GM12878 (cell line): Measurements from ENCODE around the gene TSC2. TPM values are rescaled to one million over a fixed set of nuclear protein-coding genes. Genes with fewer than 3 reads are reported as not detected.
A peak's percentile ranks its signal among the peaks of the same experiment; 100 is the strongest.

ENCODE experiments used
- ATAC-seq: fragments of 200-7000 bp; cut with Tn5 transposase; 3 replicates; pipeline ENCODE4 v1.9.1; 2020; ENCODE audit warnings: mild to moderate bottlenecking, moderate library complexity
- BruUV-seq: library from RNA; stranded (reverse); fragments of 400-500 nt; replicated peaks from 2 replicates; lab custom pipeline; 2021; lab: Mats Ljungman, UMichigan
- CTCF ChIA-PET: fragments of 300-600 bp; sonication (Branson Sonifier 250); formaldehyde crosslinking; extraction: SDS; loops from one replicate; lab custom pipeline; 2021; ENCODE audit warnings: inconsistent platforms; lab: Yijun Ruan, JAX
- POLR2A ChIA-PET: fragments of 350-600 bp; formaldehyde crosslinking; extraction: SDS; loops from one replicate; lab custom pipeline; 2021; ENCODE audit warnings: inconsistent platforms; lab: Charles Lee
- RAD21 ChIA-PET: fragments of 300-600 bp; sonication (Branson Sonifier 250); formaldehyde crosslinking; loops from one replicate; lab custom pipeline; 2023; ENCODE audit warnings: antibody characterized with exemption; ENCODE audit not compliant: unreplicated experiment; lab: Charles Lee
- SMC1A ChIA-PET: fragments of 300-600 bp; sonication (Branson Sonifier 250); formaldehyde crosslinking; loops from one replicate; lab custom pipeline; 2023; ENCODE audit not compliant: unreplicated experiment, uncharacterized antibody; lab: Charles Lee
- DNase-seq: peaks from one replicate; pipeline ENCODE4 v3.0.0-alpha.2; 2011; ENCODE audit warnings: low read depth, low spot score
- FAIRE-seq: peaks from 3 replicates; lab custom pipeline; 2011; peaks lifted over from hg19 to GRCh38; lab: Jason Lieb, UNC
- H2AFZ ChIP-seq: 2 replicates; pipeline ENCODE4 v1.6.0; 2011; ENCODE audit warnings: low read depth, low read length, control low read depth; ENCODE audit not compliant: control insufficient read depth
- H3K27ac ChIP-seq: 2 replicates; pipeline ENCODE4 v1.5.1; 2011; ENCODE audit warnings: control low read depth; ENCODE audit not compliant: control insufficient read depth, insufficient read depth
- H3K27me3 ChIP-seq, 2 experiments: replicated peaks in 1 of 2; 2 replicates each; pipeline versions ENCODE4 v1.6.0 to v1.6.1; 2011; ENCODE audit warnings: low read length in 1 of 2; ENCODE audit not compliant: control insufficient read depth in 2 of 2, insufficient read depth in 2 of 2
- H3K36me3 ChIP-seq, 2 experiments: 2 replicates each; pipeline ENCODE4 v1.5.1; 2011; ENCODE audit warnings: low read length in 1 of 2; ENCODE audit not compliant: control insufficient read depth in 2 of 2, insufficient read depth in 2 of 2
- H3K4me1 ChIP-seq: 2 replicates; pipeline ENCODE4 v1.6.1; 2011; ENCODE audit warnings: mild to moderate bottlenecking, low read length, moderate library complexity, mixed read lengths; ENCODE audit not compliant: control insufficient read depth, insufficient read depth
- H3K4me2 ChIP-seq: 2 replicates; pipeline ENCODE4 v1.6.0; 2011; ENCODE audit warnings: control low read depth; ENCODE audit not compliant: control insufficient read depth, insufficient read depth
- H3K4me3 ChIP-seq: fragments of 200-600 bp; sonication (generic); 2 replicates; pipeline ENCODE4 v1.5.1; 2016
- H3K79me2 ChIP-seq: 2 replicates; pipeline ENCODE4 v1.6.0; 2011; ENCODE audit warnings: low read length; ENCODE audit not compliant: control insufficient read depth, insufficient read depth
- H3K9ac ChIP-seq: 2 replicates; pipeline ENCODE4 v1.8.0; 2011; ENCODE audit warnings: low read length, control low read depth, mixed read lengths; ENCODE audit not compliant: control insufficient read depth, insufficient read depth
- H3K9me3 ChIP-seq: replicated peaks from 3 replicates; pipeline ENCODE4 v1.5.1; 2011; ENCODE audit warnings: mild to moderate bottlenecking, low read length; ENCODE audit not compliant: control insufficient read depth, insufficient read depth
- H4K20me1 ChIP-seq: 2 replicates; pipeline ENCODE4 v1.6.0; 2011; ENCODE audit not compliant: control insufficient read depth, insufficient read depth
- ATF2 ChIP-seq: IDR thresholded peaks from 2 replicates; pipeline ENCODE4 v1.6.1; 2012; ENCODE audit warnings: low read length, inconsistent platforms
- EZH2 ChIP-seq: IDR thresholded peaks from 2 replicates; pipeline ENCODE4 v1.6.1; 2012; ENCODE audit warnings: low read depth, mild to moderate bottlenecking, control low read depth, inconsistent platforms, low read length, borderline replicate concordance; ENCODE audit not compliant: control insufficient read depth
- HCFC1 ChIP-seq: fragments of 150-350 bp; IDR thresholded peaks from 2 replicates; pipeline ENCODE4 v1.6.1; 2014; ENCODE audit warnings: low read length
- IKZF1 ChIP-seq: fragments of 450-650 bp; conservative IDR thresholded peaks from 2 replicates; pipeline ENCODE4 v1.6.1; 2017; ENCODE audit warnings: antibody characterized with exemption, mild to moderate bottlenecking
- LARP7 ChIP-seq: fragments of 450-650 bp; IDR thresholded peaks from 2 replicates; pipeline ENCODE4 v1.6.1; 2017; ENCODE audit warnings: mild to moderate bottlenecking
- WGBS: methylation state at CpG from one replicate; pipeline ENCODE4 v1.1.6; 2016; ENCODE audit warnings: low lambda C conversion rate; ENCODE audit not compliant: insufficient replicate concordance, insufficient coverage; ENCODE audit errors: missing lambda C conversion rate; 5-methylcytosine and 5-hydroxymethylcytosine counted together
- in situ Hi-C: fragments of 300-500 bp; cut with MboI; formaldehyde crosslinking; loops from 9 replicates; pipeline ENCODE4 v1.14.3; 2018; ENCODE audit warnings: mixed read lengths
- intact Hi-C: fragments of 100-400 bp; cut with micrococcal nuclease; formaldehyde crosslinking; loops from one replicate; pipeline ENCODE4 v1.14.2; 2022; ENCODE audit not compliant: unreplicated experiment
- polyA plus RNA-seq, 11 experiments: library from polyadenylated mRNA; depleted of rRNA in 4 of 11; unstranded in 6 of 11; stranded (reverse) in 5 of 11; fragments of >200 nt; fragmentation: Nextera tagmentation in 4 of 11; fragmentation: Illumina TruSeq in 1 of 11; extraction: Ambion mirVana in 4 of 11; extraction: Trizol in 1 of 11; gene quantifications; 1 replicate in 1 of 11; 2 replicates in 10 of 11; pipeline versions ENCODE4 v1.2.1 to v1.2.3, GENCODE V29; 2011 to 2016; ENCODE audit warnings: inconsistent platforms in 2 of 11, missing spikeins in 2 of 11, low read depth in 1 of 11
- total RNA-seq, 4 experiments: library from RNA; depleted of rRNA in 3 of 4; stranded (reverse); fragments of >200 nt in 3 of 4; fragmentation: Illumina TruSeq in 1 of 4; extraction: Trizol in 1 of 4; gene quantifications; 2 replicates each; pipeline versions ENCODE4 v1.2.1 to v1.2.3, GENCODE V29; 2013 to 2021
- TF ChIP-seq, protein P1 (sequence below): IDR thresholded peaks from 2 replicates; pipeline ENCODE4 v1.6.1; 2011; ENCODE audit warnings: low read depth, mild to moderate bottlenecking, low read length, moderate library complexity, borderline replicate concordance; ENCODE audit errors: extremely low read depth
- TF ChIP-seq, protein P2 (sequence below): fragments of 450-650 bp; IDR thresholded peaks from 2 replicates; pipeline ENCODE4 v1.6.1; 2017; ENCODE audit warnings: mild to moderate bottlenecking

Gene TSC2
- total and polyA plus RNA-seq, 10 of the 15 experiments (the other 5 are each of a cell fraction or from before 2014, with no cell fraction given), result 1.6 to 77.0 (median 21.6) TPM

DNA sequence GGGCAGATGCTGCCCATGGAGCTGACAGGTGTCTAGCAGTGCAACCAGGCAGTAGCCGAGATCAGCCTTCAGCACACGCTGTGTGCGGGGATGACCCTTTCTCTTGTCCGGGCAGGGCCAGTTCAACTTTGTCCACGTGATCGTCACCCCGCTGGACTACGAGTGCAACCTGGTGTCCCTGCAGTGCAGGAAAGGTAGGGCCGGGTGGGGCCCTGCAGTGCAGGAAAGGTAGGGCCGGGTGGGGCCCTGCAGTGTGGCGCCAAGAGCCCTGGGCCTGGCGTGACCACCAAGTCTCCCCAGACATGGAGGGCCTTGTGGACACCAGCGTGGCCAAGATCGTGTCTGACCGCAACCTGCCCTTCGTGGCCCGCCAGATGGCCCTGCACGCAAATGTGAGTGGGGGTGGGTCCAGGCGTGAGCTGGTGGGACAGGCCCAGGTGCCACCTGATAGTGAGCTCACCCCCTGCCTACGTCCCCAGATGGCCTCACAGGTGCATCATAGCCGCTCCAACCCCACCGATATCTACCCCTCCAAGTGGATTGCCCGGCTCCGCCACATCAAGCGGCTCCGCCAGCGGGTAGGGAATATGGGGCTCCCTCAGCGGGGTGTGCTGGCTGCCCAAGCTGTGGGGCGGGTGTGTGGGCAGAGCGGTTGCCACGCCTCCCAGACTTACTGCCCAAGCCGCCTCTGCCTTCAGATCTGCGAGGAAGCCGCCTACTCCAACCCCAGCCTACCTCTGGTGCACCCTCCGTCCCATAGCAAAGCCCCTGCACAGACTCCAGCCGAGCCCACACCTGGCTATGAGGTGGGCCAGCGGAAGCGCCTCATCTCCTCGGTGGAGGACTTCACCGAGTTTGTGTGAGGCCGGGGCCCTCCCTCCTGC lies 40.2 kb downstream of the TSC2 start (continued):
- TF ChIP-seq, protein P1, sequence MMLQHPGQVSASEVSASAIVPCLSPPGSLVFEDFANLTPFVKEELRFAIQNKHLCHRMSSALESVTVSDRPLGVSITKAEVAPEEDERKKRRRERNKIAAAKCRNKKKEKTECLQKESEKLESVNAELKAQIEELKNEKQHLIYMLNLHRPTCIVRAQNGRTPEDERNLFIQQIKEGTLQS, result no peak
- no peak for TF ChIP-seq IKZF1

DNA sequence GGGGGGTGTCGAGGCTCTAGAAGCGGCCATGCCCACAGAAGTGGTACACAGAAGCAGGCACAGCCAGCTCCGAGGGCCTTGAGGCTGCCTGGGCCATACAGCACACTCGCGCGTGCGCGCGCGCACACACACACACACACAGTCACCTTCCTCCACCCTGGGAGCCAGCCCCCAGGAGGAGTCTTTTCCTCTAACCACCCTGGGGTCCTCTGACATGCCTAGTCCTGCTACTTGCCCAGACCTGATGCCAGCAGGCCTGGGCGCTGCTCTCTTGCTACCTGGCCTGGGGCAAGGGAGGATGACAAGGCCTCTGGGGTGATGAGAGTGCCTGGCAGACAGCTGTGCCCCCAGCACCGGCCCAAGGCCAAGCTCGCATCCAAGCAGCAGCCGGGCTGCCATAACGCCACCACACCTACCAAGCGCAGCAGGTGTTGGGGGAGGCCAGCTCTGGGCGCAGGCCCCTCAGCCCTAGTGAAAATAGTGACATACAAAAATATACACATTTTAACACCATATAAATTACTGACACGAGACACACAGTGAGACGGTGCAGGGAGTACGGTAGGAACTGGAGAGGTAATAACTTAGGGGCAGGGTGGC lies 41.1 kb downstream of the TSC2 start:
- 80% methylated on average over 20 of the region's 20 CpGs for WGBS
- CTCF ChIA-PET, result interaction anchor here (1.1 kb wide), 1 partner anchor 66 kb away, joined by 3 read pairs; no protein-coding TSS in a partner anchor
- peaks cover 0 to 6% of the 10 kb centered on the region in 2 experiments; a peak in 3 of 4 replicates for H3K36me3 ChIP-seq
- TF ChIP-seq EZH2 (no peak), LARP7 (no peak), ATF2 (no peak), HCFC1 (no peak)
- TF ChIP-seq, protein P2, sequence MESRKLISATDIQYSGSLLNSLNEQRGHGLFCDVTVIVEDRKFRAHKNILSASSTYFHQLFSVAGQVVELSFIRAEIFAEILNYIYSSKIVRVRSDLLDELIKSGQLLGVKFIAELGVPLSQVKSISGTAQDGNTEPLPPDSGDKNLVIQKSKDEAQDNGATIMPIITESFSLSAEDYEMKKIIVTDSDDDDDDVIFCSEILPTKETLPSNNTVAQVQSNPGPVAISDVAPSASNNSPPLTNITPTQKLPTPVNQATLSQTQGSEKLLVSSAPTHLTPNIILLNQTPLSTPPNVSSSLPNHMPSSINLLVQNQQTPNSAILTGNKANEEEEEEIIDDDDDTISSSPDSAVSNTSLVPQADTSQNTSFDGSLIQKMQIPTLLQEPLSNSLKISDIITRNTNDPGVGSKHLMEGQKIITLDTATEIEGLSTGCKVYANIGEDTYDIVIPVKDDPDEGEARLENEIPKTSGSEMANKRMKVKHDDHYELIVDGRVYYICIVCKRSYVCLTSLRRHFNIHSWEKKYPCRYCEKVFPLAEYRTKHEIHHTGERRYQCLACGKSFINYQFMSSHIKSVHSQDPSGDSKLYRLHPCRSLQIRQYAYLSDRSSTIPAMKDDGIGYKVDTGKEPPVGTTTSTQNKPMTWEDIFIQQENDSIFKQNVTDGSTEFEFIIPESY, result no peak
- DNase-seq (no peak), FAIRE-seq (no peak), ATAC-seq (no peak)
- POLR2A ChIA-PET, result no interaction called here
- no peaks in the 10 kb centered on the region for H3K4me1 ChIP-seq
- no peak overlapping the region for H3K27ac ChIP-seq
- no peak overlapping the region for H3K4me3 ChIP-seq
- intact Hi-C loops, result no loop called here
- no peaks in the 10 kb centered on the region for H4K20me1 ChIP-seq
- H3K9me3 ChIP-seq, result no peaks in the 10 kb centered on the region
- H3K4me2 ChIP-seq, result no peak overlapping the region
- SMC1A ChIA-PET, result no interaction called here
- H3K27me3 ChIP-seq, result no peaks in the 10 kb centered on the region
- RAD21 ChIA-PET, result no interaction called here
- no peak overlapping the region for H2AFZ ChIP-seq
- no peaks in the 10 kb centered on the region for H3K79me2 ChIP-seq
- no peak overlapping the region for H3K9ac ChIP-seq
- BruUV-seq, result TSS peak; percentile 61
- in situ Hi-C loops, result loop anchor here (10.0 kb wide), 1 partner anchor 56 kb away; the partner anchor contains the start of gene RAB26
